GM15510 (cell line): Measurements from ENCODE around the gene THOC5.

Experiments
- POLR2A ChIP-seq: IDR thresholded peaks from 3 replicates; pipeline ENCODE4 v1.6.1; 2011; ENCODE audit warnings: borderline replicate concordance; ENCODE audit not compliant: insufficient read length; ENCODE audit errors: extremely low read depth

THOC5 gene

GRCh38 chr22:29567338-29567737 lies 13.8 kb upstream of the THOC5 start:
- no peak for TF ChIP-seq POLR2A

- no peak for TF ChIP-seq POLR2A
Measured at GRCh38 chr22:29563652-29564460, 10.3 kb upstream of the THOC5 start.

DNA sequence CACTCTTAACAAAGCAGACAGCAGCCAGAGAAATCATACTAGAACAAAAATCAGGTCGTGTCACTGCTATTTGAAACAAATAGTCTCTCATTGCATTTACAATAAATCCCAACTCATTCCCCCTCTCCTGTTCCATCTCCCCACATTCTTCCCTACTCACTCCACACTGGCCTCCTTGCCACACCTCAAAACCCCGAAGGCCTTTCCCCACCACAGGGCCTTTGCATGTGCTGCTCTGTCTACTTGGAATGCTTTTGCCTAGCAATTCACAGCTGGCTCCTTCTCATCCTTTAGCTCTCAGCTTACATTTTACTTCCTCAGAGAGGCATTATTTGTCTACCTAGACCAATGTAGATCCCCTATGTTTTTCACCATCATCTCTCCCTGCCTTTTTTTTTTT lies 6.3 kb upstream of the THOC5 start:
- no peak for TF ChIP-seq POLR2A

GRCh38 chr22:29559030-29559429 lies 5.5 kb upstream of the THOC5 start:
- no peak for TF ChIP-seq POLR2A

GRCh38 chr22:29555065-29555644 lies 1.6 kb upstream of the THOC5 start:
- TF ChIP-seq POLR2A, result no peak

GRCh38 chr22:29550005-29550404 lies 3.6 kb downstream of the THOC5 start:
- TF ChIP-seq POLR2A, result no peak

DNA sequence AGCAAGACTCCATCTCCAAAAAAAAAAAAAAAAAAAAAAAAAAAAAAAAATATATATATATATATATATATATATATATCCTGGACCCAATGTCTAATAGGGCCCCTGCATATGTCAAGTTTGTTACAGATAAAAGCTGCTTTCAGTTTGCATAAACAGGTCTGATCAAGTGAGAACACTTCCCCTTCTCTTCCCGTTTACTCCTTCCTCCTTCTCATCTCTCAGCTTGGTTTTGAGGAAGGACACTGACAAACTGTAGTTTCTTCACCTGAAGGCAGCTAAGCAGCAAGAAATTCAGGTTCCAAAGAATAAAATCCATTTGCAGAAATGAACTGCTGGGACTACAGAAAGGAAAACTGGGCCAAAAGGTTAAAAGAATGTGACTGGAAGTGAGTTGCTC lies 11.7 kb downstream of the THOC5 start:
- no peak for TF ChIP-seq POLR2A

DNA sequence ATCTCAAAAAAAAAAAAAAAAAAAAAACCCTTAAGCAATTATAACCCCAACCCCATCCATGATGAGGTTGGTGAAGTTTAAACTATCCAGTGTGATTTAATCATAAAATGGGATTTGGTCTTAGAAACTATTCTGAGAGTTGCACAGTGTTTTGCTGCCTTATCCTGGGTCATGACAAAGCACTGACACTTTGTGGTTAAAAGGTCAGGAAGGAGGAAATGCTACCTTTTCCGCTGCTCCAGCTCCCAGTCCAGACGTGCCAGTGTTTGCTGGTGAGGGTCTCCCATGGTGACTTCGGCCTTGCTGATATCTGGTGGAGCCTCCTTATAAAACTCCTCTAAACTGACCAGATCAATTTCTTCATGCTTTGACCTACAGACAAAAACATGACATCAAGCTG lies 14.5 kb downstream of the THOC5 start:
- TF ChIP-seq POLR2A, result no peak

- no peak for TF ChIP-seq POLR2A
Measured at GRCh38 chr22:29536411-29536810, 17.1 kb downstream of the THOC5 start.

GRCh38 chr22:29531419-29531818 lies 22.1 kb downstream of the THOC5 start:
- no peak for TF ChIP-seq POLR2A

- no peak for TF ChIP-seq POLR2A
Measured at GRCh38 chr22:29530716-29531115, 22.8 kb downstream of the THOC5 start.

DNA sequence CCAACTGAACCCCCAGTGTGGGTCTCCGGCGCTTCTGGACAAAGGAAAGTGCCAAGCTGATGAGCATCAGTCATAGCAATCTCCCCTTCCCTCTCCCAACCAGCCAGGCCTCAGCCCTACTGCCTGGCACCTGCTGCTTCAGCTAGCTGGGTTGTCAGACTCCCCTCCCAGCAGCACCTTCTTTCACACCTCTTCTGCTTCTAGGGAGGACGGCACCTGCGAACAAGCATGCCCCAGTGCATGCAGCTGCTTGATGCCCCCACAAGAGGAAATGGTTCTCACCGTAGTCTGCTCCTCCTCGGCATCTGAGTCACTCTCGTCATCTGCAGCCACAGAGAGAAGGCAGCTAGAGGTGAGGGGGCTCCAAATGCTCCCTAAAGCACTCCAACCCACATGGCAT lies 25.4 kb downstream of the THOC5 start:
- no peak for TF ChIP-seq POLR2A

DNA sequence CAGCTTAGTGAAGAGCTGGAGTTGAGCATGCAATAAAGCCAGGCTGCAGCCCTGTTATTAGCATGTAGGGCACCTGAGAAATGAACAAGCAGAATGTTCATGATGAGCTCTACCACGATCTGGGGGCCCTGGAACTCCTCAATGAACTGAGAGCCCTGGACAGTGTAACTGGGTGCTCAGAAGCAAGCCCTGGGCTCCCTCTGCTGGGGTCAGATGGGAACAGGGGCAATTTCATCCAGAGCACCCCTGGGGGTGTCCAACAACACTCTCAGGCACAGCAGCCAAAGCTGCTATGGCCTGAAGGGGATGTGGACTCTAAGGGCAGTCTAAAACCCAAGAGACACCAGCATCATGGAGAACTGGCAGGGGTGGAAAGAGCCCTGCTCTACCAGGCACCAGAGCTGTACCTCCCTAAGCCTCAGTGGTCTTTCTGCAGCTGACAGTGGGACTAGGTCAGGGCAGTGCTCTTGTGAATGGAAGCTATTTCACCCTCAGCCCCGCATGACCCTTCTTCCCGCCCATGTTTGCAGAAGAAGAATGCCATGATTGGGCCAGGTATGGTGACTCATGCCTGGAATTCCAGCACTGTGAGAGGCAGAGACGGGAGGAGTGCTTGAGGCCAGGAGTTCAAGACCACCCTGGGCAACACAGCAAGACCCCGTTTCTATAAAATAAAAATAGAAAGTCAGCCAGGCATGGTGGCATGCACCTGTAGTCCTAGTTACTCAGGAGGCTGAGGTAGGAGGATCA lies 28.9 kb downstream of the THOC5 start:
- TF ChIP-seq POLR2A, result no peak

DNA sequence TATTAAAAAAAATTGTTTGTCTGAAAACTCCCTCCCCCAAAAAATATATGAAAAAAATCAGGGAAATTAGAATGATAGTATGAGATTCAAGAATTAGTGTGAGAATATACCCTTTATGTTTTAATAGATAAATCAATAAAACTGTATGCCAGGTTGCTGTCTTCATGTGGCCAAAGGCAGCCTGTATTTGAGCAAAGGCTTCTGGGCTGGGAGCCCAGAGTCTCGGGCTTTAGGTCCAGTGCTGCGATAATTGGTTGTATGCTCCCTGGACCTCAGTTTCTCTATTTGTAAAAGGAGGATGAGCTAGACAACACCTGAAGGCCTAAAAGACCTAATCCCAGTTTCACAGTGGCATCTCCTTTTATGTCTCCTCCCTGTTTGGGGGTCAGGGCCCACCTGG lies 29.8 kb downstream of the THOC5 start:
- no peak for TF ChIP-seq POLR2A

- no peak for TF ChIP-seq POLR2A
Measured at GRCh38 chr22:29521526-29521925, 32.0 kb downstream of the THOC5 start.

DNA sequence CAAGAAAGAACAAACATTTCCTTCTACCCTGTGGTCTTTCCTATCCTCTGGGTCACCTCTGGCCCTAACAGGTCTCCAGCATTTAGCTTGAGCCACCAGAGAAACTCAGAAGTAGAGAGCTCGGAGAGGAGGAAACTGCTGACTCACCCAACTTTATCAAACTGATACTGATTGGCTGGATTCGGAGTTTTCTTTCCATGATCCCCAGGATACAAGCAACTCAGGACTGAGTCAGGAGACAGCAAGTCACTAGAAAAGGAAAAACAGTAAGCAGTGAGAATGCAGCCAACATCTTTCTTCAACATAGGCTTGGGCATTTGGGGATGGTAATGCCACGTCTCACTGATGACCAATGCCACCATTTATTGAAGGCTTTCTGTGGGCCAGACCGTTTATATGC lies 32.7 kb downstream of the THOC5 start:
- no peak for TF ChIP-seq POLR2A

GRCh38 chr22:29519996-29520395 lies 33.6 kb downstream of the THOC5 start:
- TF ChIP-seq POLR2A, result no peak

GRCh38 chr22:29518427-29518826 lies 35.1 kb downstream of the THOC5 start:
- no peak for TF ChIP-seq POLR2A
